K562 (cell line): Measurements from ENCODE around the gene BCL2L12. TPM values are rescaled to one million over a fixed set of nuclear protein-coding genes. Genes with fewer than 3 reads are reported as not detected.

Experiments
- ILK ChIP-seq: fragments of 450-650 bp; IDR thresholded peaks from 2 replicates; pipeline ENCODE4 v1.6.1; 2016; ENCODE audit warnings: missing genetic modification characterization, low read depth, mild to moderate bottlenecking, missing compliant biosample characterization, moderate library complexity, borderline replicate concordance
- MYNN ChIP-seq, 2 experiments: sonication (generic); formaldehyde crosslinking in 1 of 2; IDR thresholded peaks; 2 replicates each; pipeline versions ENCODE4 v1.5.0 to v1.6.1; 2016 to 2020; ENCODE audit warnings: antibody characterized with exemption in 1 of 2, missing genetic modification reagents in 1 of 2
- PHB ChIP-seq: fragments of 250-450 bp; sonication (Bioruptor Pico); IDR thresholded peaks from 2 replicates; pipeline ENCODE4 v1.5.0; 2021
- POLR2B ChIP-seq: fragments of 450-650 bp; IDR thresholded peaks from 2 replicates; pipeline ENCODE4 v1.6.1; 2018; ENCODE audit warnings: low read depth; ENCODE audit not compliant: partially characterized antibody
- SRF ChIP-seq, 2 experiments: fragments of 250-450, 450-650 bp in 1 of 2; sonication (Bioruptor Pico) in 1 of 2; sonication (generic) in 1 of 2; formaldehyde crosslinking; IDR thresholded peaks; 2 replicates each; pipeline versions ENCODE4 v1.5.0 to v1.5.1; 2020 to 2022; ENCODE audit warnings: mild to moderate bottlenecking in 1 of 2, missing genetic modification reagents in 1 of 2
- ZNF140 ChIP-seq: fragments of 250-450 bp; sonication (Bioruptor Pico); IDR thresholded peaks from 2 replicates; pipeline ENCODE4 v1.8.0; 2021; ENCODE audit warnings: moderate library complexity, mild to moderate bottlenecking, inconsistent platforms
- ZNF146 ChIP-seq: IDR thresholded peaks from one replicate; pipeline ENCODE4 v1.6.1; 2018; ENCODE audit warnings: missing compliant biosample characterization; ENCODE audit not compliant: unreplicated experiment
- ZNF57 ChIP-seq: fragments of 450-650 bp; formaldehyde crosslinking; IDR thresholded peaks from 2 replicates; pipeline ENCODE4 v1.4.0; 2020; ENCODE audit warnings: mild to moderate bottlenecking, moderate library complexity
- polyA plus RNA-seq, 8 experiments: library from polyadenylated mRNA; depleted of rRNA in 4 of 8; stranded (reverse) in 5 of 8; unstranded in 3 of 8; fragments of >200 nt; fragmentation: Nextera tagmentation in 2 of 8; fragmentation: Illumina TruSeq in 1 of 8; extraction: Ambion mirVana in 2 of 8; extraction: Trizol in 1 of 8; gene quantifications; 2 replicates each; pipeline versions ENCODE4 v1.2.1 to v1.2.3, GENCODE V29; 2011 to 2014; ENCODE audit warnings: inconsistent platforms in 1 of 8, missing spikeins in 1 of 8
- total RNA-seq, 7 experiments: library from RNA; depleted of rRNA in 6 of 7; stranded (reverse); fragments of >200 nt in 6 of 7; fragmentation: Illumina TruSeq in 2 of 7; extraction: Trizol in 2 of 7; gene quantifications; 2 replicates each; pipeline versions ENCODE4 v1.2.1 to v1.2.3, GENCODE V29; 2011 to 2021; ENCODE audit warnings: low replicate concordance in 1 of 7
- TF ChIP-seq, protein P1 (sequence below): sonication (generic); formaldehyde crosslinking; IDR thresholded peaks from 2 replicates; pipeline ENCODE4 v1.8.0; 2022; ENCODE audit warnings: mild to moderate bottlenecking, missing genetic modification reagents
- TF ChIP-seq, protein P2 (sequence below): fragments of 450-650 bp; IDR thresholded peaks from 2 replicates; pipeline ENCODE4 v1.6.1; 2016
- TF ChIP-seq, protein P3 (sequence below): fragments of 450-650 bp; formaldehyde crosslinking; IDR thresholded peaks from 2 replicates; pipeline ENCODE4 v1.4.0; 2020; ENCODE audit warnings: mild to moderate bottlenecking
- TF ChIP-seq, protein P4 (sequence below), 3 experiments: IDR thresholded peaks in 2 of 3; conservative IDR thresholded peaks in 1 of 3; 2 replicates each; pipeline ENCODE4 v1.5.1; 2011 to 2012; ENCODE audit warnings: low read length in 3 of 3, mild to moderate bottlenecking in 3 of 3, control low read depth in 2 of 3, improper control_type of control experiment in 1 of 3, inconsistent platforms in 1 of 3, low read depth in 1 of 3, mixed read lengths in 1 of 3, moderate library complexity in 1 of 3; ENCODE audit not compliant: insufficient read depth in 2 of 3

Gene BCL2L12
- total and polyA plus RNA-seq, 9 of the 15 experiments (the other 6 are each of a cell fraction or from before 2014, with no cell fraction given), result 7.4 to 263 (median 81.2) TPM

DNA sequence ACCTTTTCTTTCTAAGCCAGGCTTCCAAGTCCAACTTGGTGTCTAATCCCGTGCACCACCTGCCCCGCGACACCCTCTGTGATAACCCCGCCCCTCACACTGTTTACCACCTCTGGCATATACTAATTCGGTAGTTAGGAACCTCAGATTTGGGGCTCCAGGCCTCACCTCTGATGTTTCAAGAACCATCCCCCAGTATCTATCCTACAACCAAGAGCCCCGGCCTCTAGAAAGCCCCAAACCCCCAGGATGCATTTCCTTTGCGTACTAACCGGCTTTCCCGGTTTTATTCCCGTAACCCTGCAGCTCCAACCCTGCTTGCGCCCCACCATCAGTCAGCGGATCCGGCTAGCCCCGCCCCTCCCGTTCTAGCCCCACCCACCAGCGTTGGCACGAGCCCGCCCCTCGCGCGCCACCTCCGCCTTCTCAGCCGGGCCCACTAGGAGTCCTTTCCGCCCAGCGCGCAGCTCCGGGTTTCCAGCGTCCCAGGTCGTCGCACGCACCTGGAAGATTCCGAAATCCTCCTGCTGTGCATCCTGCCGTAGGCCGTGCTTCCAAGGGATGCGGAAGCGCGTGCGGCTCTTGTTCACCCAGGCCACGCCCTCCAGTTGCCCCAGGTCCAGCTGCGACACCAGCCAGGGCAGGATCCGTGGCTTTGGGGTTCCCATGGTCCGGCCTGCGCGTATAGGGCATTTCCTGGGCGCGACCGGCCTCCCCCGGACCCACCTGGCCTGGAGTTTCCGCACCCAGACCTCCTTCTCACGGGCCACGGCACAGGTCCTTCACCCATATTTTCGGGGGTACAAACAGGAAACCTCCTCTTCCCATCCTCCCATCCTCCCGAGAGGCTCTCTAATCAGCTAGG is 1.3 kb upstream of the BCL2L12 start (continued):
- TF ChIP-seq, protein P1, sequence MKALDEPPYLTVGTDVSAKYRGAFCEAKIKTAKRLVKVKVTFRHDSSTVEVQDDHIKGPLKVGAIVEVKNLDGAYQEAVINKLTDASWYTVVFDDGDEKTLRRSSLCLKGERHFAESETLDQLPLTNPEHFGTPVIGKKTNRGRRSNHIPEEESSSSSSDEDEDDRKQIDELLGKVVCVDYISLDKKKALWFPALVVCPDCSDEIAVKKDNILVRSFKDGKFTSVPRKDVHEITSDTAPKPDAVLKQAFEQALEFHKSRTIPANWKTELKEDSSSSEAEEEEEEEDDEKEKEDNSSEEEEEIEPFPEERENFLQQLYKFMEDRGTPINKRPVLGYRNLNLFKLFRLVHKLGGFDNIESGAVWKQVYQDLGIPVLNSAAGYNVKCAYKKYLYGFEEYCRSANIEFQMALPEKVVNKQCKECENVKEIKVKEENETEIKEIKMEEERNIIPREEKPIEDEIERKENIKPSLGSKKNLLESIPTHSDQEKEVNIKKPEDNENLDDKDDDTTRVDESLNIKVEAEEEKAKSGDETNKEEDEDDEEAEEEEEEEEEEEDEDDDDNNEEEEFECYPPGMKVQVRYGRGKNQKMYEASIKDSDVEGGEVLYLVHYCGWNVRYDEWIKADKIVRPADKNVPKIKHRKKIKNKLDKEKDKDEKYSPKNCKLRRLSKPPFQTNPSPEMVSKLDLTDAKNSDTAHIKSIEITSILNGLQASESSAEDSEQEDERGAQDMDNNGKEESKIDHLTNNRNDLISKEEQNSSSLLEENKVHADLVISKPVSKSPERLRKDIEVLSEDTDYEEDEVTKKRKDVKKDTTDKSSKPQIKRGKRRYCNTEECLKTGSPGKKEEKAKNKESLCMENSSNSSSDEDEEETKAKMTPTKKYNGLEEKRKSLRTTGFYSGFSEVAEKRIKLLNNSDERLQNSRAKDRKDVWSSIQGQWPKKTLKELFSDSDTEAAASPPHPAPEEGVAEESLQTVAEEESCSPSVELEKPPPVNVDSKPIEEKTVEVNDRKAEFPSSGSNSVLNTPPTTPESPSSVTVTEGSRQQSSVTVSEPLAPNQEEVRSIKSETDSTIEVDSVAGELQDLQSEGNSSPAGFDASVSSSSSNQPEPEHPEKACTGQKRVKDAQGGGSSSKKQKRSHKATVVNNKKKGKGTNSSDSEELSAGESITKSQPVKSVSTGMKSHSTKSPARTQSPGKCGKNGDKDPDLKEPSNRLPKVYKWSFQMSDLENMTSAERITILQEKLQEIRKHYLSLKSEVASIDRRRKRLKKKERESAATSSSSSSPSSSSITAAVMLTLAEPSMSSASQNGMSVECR (CRISPR knock-in tag), result peak; percentile 54; the same call in 1 of the 2 replicates
- TF ChIP-seq, protein P2, sequence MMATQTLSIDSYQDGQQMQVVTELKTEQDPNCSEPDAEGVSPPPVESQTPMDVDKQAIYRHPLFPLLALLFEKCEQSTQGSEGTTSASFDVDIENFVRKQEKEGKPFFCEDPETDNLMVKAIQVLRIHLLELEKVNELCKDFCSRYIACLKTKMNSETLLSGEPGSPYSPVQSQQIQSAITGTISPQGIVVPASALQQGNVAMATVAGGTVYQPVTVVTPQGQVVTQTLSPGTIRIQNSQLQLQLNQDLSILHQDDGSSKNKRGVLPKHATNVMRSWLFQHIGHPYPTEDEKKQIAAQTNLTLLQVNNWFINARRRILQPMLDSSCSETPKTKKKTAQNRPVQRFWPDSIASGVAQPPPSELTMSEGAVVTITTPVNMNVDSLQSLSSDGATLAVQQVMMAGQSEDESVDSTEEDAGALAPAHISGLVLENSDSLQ, result no peak
- TF ChIP-seq POLR2B (peak; percentile 36), SRF (CRISPR knock-in tag; IDR thresholded peaks at IDR 0.05) (peak in 1 of 2 experiments; percentile 12; a peak in 1 of 4 replicates), ZNF140 (no peak), ILK (tag) (no peak), ZNF146 (CRISPR knock-in tag) (no peak), ZNF57 (CRISPR knock-in tag) (no peak), MYNN (IDR thresholded peaks at IDR 0.05) (0 out of 2 replicates have a peak, but pooled peaks have one; percentile 31), MYNN (CRISPR knock-in tag; IDR thresholded peaks at IDR 0.05) (no peak), PHB (CRISPR knock-in tag) (no peak)
- TF ChIP-seq, protein P3, sequence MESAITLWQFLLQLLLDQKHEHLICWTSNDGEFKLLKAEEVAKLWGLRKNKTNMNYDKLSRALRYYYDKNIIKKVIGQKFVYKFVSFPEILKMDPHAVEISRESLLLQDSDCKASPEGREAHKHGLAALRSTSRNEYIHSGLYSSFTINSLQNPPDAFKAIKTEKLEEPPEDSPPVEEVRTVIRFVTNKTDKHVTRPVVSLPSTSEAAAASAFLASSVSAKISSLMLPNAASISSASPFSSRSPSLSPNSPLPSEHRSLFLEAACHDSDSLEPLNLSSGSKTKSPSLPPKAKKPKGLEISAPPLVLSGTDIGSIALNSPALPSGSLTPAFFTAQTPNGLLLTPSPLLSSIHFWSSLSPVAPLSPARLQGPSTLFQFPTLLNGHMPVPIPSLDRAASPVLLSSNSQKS, result no peak
- TF ChIP-seq, protein P4, sequence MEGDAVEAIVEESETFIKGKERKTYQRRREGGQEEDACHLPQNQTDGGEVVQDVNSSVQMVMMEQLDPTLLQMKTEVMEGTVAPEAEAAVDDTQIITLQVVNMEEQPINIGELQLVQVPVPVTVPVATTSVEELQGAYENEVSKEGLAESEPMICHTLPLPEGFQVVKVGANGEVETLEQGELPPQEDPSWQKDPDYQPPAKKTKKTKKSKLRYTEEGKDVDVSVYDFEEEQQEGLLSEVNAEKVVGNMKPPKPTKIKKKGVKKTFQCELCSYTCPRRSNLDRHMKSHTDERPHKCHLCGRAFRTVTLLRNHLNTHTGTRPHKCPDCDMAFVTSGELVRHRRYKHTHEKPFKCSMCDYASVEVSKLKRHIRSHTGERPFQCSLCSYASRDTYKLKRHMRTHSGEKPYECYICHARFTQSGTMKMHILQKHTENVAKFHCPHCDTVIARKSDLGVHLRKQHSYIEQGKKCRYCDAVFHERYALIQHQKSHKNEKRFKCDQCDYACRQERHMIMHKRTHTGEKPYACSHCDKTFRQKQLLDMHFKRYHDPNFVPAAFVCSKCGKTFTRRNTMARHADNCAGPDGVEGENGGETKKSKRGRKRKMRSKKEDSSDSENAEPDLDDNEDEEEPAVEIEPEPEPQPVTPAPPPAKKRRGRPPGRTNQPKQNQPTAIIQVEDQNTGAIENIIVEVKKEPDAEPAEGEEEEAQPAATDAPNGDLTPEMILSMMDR (IDR thresholded peaks at IDR 0.05 in 2 of 3, conservative IDR thresholded peaks at IDR 0.05 in 1 of 3; ENCODE audit: insufficient read depth in 2 of 3, low read depth in 1 of 3, low read length in 3 of 3), result peak in 2 of 3 experiments; percentile 4 to 11; a peak in 1 of 6 replicates
